DOHH2 (cell line): ENCODE data around the gene HES4.

Source experiments
- EZH2phosphoT487 ChIP-seq: fragments of 200-600 bp; sonication (generic); IDR thresholded peaks from 2 replicates; pipeline ENCODE4 v1.6.1; 2017; ENCODE audit warnings: borderline replicate concordance, mild to moderate bottlenecking, antibody characterized with exemption, low read length, moderate library complexity, mixed read lengths
- TF ChIP-seq, protein P1 (sequence below): fragments of 200-600 bp; sonication (generic); IDR thresholded peaks from one replicate; pipeline ENCODE4 v1.5.1; 2014; ENCODE audit warnings: antibody characterized with exemption, mild to moderate bottlenecking, low read depth, low read length; ENCODE audit not compliant: poor library complexity, severe bottlenecking

DNA sequence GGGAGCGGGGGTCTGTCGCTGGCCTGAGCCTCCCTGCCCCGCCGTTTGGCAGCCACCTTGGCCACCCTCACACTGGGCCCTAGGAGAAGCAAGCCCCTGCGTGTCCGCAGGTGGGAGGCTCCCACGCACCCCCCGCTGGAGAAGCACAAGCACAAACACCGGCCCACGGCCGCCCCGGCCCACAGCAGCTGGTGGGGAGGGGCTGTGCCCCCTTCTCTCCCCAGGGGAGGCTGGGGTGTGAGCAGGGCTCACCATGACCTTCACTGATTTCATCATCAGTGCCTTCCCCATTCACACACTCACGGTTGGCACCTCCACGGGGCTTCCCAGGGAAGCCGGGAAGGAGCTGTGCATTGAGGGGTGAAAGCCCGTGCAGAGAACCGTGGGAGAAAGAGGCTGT, 27.9 kb upstream of the HES4 start:
- TF ChIP-seq, protein P1, sequence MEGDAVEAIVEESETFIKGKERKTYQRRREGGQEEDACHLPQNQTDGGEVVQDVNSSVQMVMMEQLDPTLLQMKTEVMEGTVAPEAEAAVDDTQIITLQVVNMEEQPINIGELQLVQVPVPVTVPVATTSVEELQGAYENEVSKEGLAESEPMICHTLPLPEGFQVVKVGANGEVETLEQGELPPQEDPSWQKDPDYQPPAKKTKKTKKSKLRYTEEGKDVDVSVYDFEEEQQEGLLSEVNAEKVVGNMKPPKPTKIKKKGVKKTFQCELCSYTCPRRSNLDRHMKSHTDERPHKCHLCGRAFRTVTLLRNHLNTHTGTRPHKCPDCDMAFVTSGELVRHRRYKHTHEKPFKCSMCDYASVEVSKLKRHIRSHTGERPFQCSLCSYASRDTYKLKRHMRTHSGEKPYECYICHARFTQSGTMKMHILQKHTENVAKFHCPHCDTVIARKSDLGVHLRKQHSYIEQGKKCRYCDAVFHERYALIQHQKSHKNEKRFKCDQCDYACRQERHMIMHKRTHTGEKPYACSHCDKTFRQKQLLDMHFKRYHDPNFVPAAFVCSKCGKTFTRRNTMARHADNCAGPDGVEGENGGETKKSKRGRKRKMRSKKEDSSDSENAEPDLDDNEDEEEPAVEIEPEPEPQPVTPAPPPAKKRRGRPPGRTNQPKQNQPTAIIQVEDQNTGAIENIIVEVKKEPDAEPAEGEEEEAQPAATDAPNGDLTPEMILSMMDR, result no peak
- no peak for TF ChIP-seq EZH2phosphoT487
